OCI-LY7 (cell line): ENCODE data around the gene PPP1R3A. TPM values are rescaled to one million over a fixed set of nuclear protein-coding genes. Genes with fewer than 3 reads are reported as not detected.

Source experiments
- Bru-seq: library from RNA; stranded (reverse); fragments of 400-500 nt; gene quantifications from one replicate; lab custom pipeline; 2021; lab: Mats Ljungman, UMichigan
- BruChase-seq, 2 experiments: library from RNA; stranded (reverse); fragments of 400-500 nt; gene quantifications; one replicate each; lab custom pipeline; 2021; lab: Mats Ljungman, UMichigan
- BruUV-seq: library from RNA; stranded (reverse); fragments of 400-500 nt; replicated peaks from 2 replicates; lab custom pipeline; 2021; lab: Mats Ljungman, UMichigan
- CTCF ChIA-PET: fragments of 300-600 bp; sonication (Branson Sonifier 250); formaldehyde crosslinking; loops from one replicate; lab custom pipeline; 2022; ENCODE audit warnings: antibody characterized with exemption; ENCODE audit not compliant: unreplicated experiment; lab: Charles Lee
- POLR2A ChIA-PET: fragments of 300-600 bp; sonication (Branson Sonifier 250); formaldehyde crosslinking; loops from one replicate; lab custom pipeline; 2022; ENCODE audit warnings: antibody characterized with exemption; lab: Charles Lee
- DNase-seq: peaks from one replicate; pipeline ENCODE4 v3.0.0-alpha.2; 2015; ENCODE audit warnings: low spot score
- H2AFZ ChIP-seq: fragments of 200-600 bp; sonication (generic), shearing (Covaris generic); 2 replicates; pipeline ENCODE4 v1.6.1; 2014; ENCODE audit warnings: mild to moderate bottlenecking, antibody characterized with exemption, low read length, moderate library complexity
- H3K27ac ChIP-seq: fragments of 200-600 bp; sonication (generic); 2 replicates; pipeline ENCODE4 v1.5.1; 2014; ENCODE audit warnings: mixed run types, low read depth, mild to moderate bottlenecking, moderate library complexity, low read length, inconsistent platforms; ENCODE audit not compliant: poor library complexity, severe bottlenecking
- H3K36me3 ChIP-seq: fragments of 200-600 bp; sonication (generic); 2 replicates; pipeline ENCODE4 v1.6.1; 2014; ENCODE audit warnings: mild to moderate bottlenecking, antibody characterized with exemption, low read length, moderate library complexity, mixed read lengths; ENCODE audit not compliant: insufficient read depth
- H3K4me1 ChIP-seq: fragments of 200-600 bp; sonication (generic); 2 replicates; pipeline ENCODE4 v1.5.1; 2014; ENCODE audit warnings: mild to moderate bottlenecking, low read length; ENCODE audit not compliant: insufficient read depth, poor library complexity, severe bottlenecking
- H3K4me2 ChIP-seq: fragments of 200-600 bp; sonication (generic); 2 replicates; pipeline ENCODE4 v1.6.1; 2014; ENCODE audit warnings: mild to moderate bottlenecking, low read length
- H3K4me3 ChIP-seq: fragments of 200-600 bp; sonication (generic); 2 replicates; pipeline ENCODE4 v1.5.1; 2014; ENCODE audit warnings: mild to moderate bottlenecking, low read depth, low read length; ENCODE audit not compliant: poor library complexity, severe bottlenecking
- H3K79me2 ChIP-seq: fragments of 200-600 bp; sonication (generic); 2 replicates; pipeline ENCODE4 v1.6.1; 2016; ENCODE audit warnings: low read depth, mild to moderate bottlenecking, low read length, moderate library complexity, mixed read lengths; ENCODE audit not compliant: insufficient read depth
- H3K9me2 ChIP-seq: fragments of 200-600 bp; sonication (generic); 2 replicates; pipeline ENCODE4 v1.6.1; 2016; ENCODE audit warnings: mild to moderate bottlenecking, low read length, mixed read lengths; ENCODE audit not compliant: insufficient read depth
- H3K9me3 ChIP-seq: fragments of 200-600 bp; sonication (generic); 2 replicates; pipeline ENCODE4 v1.6.1; 2014; ENCODE audit warnings: mild to moderate bottlenecking, mixed run types, low read length, mixed read lengths
- H4K20me1 ChIP-seq: fragments of 200-600 bp; sonication (generic); 2 replicates; pipeline ENCODE4 v1.6.1; 2014; ENCODE audit warnings: mild to moderate bottlenecking, antibody characterized with exemption, low read length, moderate library complexity, mixed read lengths; ENCODE audit not compliant: insufficient read depth
- EZH2phosphoT487 ChIP-seq: fragments of 200-600 bp; sonication (generic); IDR thresholded peaks from 2 replicates; pipeline ENCODE4 v1.6.1; 2018; ENCODE audit warnings: low read depth, borderline replicate concordance, mild to moderate bottlenecking, mixed run types, antibody characterized with exemption, low read length, moderate library complexity, mixed read lengths
- intact Hi-C: fragments of 100-400 bp; cut with micrococcal nuclease; formaldehyde crosslinking; loops from one replicate; pipeline ENCODE4 v1.10.0; 2022; ENCODE audit not compliant: unreplicated experiment
- long read RNA-seq: library from polyadenylated mRNA; stranded (forward); transcript quantifications from one replicate; pipeline ENCODE4 v2.0.0, GENCODE V29; 2022
- total RNA-seq, 2 experiments: library from RNA; depleted of rRNA in 1 of 2; stranded (reverse); fragments of >200 nt in 1 of 2; shearing (Covaris generic) in 1 of 2; gene quantifications; 2 replicates each; pipeline ENCODE4 v1.2.3, GENCODE V29; 2014 to 2022
- TF ChIP-seq, protein P1 (sequence below): fragments of 200-600 bp; sonication (generic); conservative IDR thresholded peaks from 2 replicates; pipeline ENCODE4 v1.5.1; 2014; ENCODE audit warnings: mild to moderate bottlenecking, antibody characterized with exemption, low read length, moderate library complexity, mixed read lengths

The PPP1R3A gene, protein sequence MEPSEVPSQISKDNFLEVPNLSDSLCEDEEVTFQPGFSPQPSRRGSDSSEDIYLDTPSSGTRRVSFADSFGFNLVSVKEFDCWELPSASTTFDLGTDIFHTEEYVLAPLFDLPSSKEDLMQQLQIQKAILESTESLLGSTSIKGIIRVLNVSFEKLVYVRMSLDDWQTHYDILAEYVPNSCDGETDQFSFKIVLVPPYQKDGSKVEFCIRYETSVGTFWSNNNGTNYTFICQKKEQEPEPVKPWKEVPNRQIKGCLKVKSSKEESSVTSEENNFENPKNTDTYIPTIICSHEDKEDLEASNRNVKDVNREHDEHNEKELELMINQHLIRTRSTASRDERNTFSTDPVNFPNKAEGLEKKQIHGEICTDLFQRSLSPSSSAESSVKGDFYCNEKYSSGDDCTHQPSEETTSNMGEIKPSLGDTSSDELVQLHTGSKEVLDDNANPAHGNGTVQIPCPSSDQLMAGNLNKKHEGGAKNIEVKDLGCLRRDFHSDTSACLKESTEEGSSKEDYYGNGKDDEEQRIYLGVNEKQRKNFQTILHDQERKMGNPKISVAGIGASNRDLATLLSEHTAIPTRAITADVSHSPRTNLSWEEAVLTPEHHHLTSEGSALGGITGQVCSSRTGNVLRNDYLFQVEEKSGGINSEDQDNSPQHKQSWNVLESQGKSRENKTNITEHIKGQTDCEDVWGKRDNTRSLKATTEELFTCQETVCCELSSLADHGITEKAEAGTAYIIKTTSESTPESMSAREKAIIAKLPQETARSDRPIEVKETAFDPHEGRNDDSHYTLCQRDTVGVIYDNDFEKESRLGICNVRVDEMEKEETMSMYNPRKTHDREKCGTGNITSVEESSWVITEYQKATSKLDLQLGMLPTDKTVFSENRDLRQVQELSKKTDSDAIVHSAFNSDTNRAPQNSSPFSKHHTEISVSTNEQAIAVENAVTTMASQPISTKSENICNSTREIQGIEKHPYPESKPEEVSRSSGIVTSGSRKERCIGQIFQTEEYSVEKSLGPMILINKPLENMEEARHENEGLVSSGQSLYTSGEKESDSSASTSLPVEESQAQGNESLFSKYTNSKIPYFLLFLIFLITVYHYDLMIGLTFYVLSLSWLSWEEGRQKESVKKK
- total RNA-seq (2014; rRNA removed; shearing (Covaris generic)) (not detected in 2 replicates), total RNA-seq (2022) (not detected in 2 replicates), Bru-seq, nascent RNA (not detected), BruChase-seq, experiment 1, labeled RNA remaining after a 6-hour chase (not detected), BruChase-seq, experiment 2, labeled RNA remaining after a 2-hour chase (not detected)
- long read RNA-seq: 0 reads

DNA sequence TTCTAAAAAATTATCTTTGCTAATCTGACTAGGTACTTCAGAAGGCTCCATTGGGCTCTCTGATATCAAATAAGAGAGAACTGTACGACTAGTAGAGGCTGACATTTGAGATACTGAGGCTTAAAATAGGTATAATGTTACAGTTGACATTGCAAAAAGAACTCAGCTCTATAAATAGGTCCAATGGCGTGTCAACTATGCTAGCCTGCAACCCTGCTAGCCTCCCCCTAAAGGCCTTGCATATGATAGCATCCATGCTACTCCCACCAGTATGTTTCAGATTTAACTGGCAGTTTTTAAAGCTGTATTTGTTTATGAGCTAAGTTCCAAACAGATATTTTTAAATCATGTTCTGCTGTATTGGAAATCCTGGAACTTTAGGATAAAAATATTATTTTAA lies at the start of gene PPP1R3A:
PPP1R3A (minus strand) TSS at position 64 of the 400 bp plus-strand sequence; CDS start at position 51, 13 bp downstream.
- no TSS peak for BruUV-seq
- POLR2A ChIA-PET: no interaction called here
- no peak within 1 kb of the TSS for H3K4me2 ChIP-seq
- H3K27ac ChIP-seq: no peak within 1 kb of the TSS
- DNase-seq: no peak
- no peaks in the 10 kb centered on the region for H3K79me2 ChIP-seq
- H4K20me1 ChIP-seq: no peaks in the 10 kb centered on the region
- no peaks in the 10 kb centered on the region for H3K9me3 ChIP-seq
- H3K36me3 ChIP-seq: no peaks in the 10 kb centered on the region
- intact Hi-C loops: no loop called here
- H2AFZ ChIP-seq: no peak within 1 kb of the TSS
- TF ChIP-seq, protein P1, sequence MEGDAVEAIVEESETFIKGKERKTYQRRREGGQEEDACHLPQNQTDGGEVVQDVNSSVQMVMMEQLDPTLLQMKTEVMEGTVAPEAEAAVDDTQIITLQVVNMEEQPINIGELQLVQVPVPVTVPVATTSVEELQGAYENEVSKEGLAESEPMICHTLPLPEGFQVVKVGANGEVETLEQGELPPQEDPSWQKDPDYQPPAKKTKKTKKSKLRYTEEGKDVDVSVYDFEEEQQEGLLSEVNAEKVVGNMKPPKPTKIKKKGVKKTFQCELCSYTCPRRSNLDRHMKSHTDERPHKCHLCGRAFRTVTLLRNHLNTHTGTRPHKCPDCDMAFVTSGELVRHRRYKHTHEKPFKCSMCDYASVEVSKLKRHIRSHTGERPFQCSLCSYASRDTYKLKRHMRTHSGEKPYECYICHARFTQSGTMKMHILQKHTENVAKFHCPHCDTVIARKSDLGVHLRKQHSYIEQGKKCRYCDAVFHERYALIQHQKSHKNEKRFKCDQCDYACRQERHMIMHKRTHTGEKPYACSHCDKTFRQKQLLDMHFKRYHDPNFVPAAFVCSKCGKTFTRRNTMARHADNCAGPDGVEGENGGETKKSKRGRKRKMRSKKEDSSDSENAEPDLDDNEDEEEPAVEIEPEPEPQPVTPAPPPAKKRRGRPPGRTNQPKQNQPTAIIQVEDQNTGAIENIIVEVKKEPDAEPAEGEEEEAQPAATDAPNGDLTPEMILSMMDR: no peak
- no peak for TF ChIP-seq EZH2phosphoT487
- no peak within 1 kb of the TSS for H3K4me3 ChIP-seq
- H3K9me2 ChIP-seq: no peaks in the 10 kb centered on the region
- H3K4me1 ChIP-seq: no peaks in the 10 kb centered on the region
- CTCF ChIA-PET: no interaction called here

DNA sequence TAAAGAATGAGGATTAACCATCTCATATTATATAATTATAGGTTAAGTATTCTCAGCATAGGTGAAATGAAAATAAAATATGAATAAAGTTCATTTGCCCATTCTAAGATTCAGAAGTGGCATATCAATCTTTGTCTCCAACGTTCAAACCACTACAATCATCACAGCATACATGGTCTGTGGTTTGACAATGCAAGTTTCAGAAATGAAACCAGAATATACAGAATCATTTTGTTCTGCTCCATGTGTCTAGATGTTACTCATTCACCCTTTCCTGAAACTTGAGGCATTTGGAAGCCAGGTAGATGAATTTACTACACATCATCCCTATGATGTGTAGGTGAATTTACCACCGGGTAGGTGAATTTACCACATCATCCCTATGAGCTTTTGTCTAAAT lies 44.5 kb upstream of the PPP1R3A start:
- DNase-seq: no peak

More for the DNA sequence above, 44.5 kb upstream of the PPP1R3A start:
- POLR2A ChIA-PET: no interaction called here
- Histone ChIP-seq H3K27ac (no peak overlapping the region), H4K20me1 (no peaks in the 10 kb centered on the region; the same call in 1 of the 2 replicates), H3K4me1 (no peaks in the 10 kb centered on the region), H3K9me2 (no peaks in the 10 kb centered on the region), H2AFZ (no peak overlapping the region), H3K4me2 (no peak overlapping the region), H3K79me2 (no peaks in the 10 kb centered on the region), H3K36me3 (no peaks in the 10 kb centered on the region), H3K9me3 (no peaks in the 10 kb centered on the region), H3K4me3 (no peak overlapping the region)
- CTCF ChIA-PET: no interaction called here
- BruUV-seq: no TSS peak
- no peak for TF ChIP-seq EZH2phosphoT487
- TF ChIP-seq, protein P1: no peak
- intact Hi-C loops: no loop called here
